Nephron progenitor cell (in vitro differentiated cells): ENCODE results near the gene GLIPR2.

Experiments
- DNase-seq: peaks from one replicate; pipeline ENCODE4 v3.0.0; 2021
- H3K27ac Mint-ChIP-seq: 2 replicates; pipeline ENCODE4 v1.8.0; 2021; ENCODE audit warnings: mild to moderate bottlenecking, moderate library complexity, mixed read lengths
- H3K27me3 Mint-ChIP-seq: 2 replicates; pipeline ENCODE4 v1.8.0; 2021; ENCODE audit warnings: mild to moderate bottlenecking, low read depth, mixed read lengths; ENCODE audit not compliant: poor library complexity
- H3K36me3 Mint-ChIP-seq: 2 replicates; pipeline ENCODE4 v1.8.0; 2021; ENCODE audit warnings: low read depth, mixed read lengths
- H3K4me1 Mint-ChIP-seq: 2 replicates; pipeline ENCODE4 v1.8.0; 2021; ENCODE audit warnings: mixed read lengths
- H3K4me3 Mint-ChIP-seq: 2 replicates; pipeline ENCODE4 v1.8.0; 2021; ENCODE audit warnings: mild to moderate bottlenecking, moderate library complexity, mixed read lengths
- H3K9me3 Mint-ChIP-seq: 2 replicates; pipeline ENCODE4 v1.8.0; 2021; ENCODE audit warnings: mild to moderate bottlenecking, moderate library complexity, mixed read lengths
- TF ChIP-seq, protein P1 (sequence below): fragments of 200-600 bp; sonication (generic); IDR thresholded peaks from 2 replicates; pipeline ENCODE4 v1.5.0; 2021; ENCODE audit warnings: antibody characterized with exemption

Gene GLIPR2

DNA sequence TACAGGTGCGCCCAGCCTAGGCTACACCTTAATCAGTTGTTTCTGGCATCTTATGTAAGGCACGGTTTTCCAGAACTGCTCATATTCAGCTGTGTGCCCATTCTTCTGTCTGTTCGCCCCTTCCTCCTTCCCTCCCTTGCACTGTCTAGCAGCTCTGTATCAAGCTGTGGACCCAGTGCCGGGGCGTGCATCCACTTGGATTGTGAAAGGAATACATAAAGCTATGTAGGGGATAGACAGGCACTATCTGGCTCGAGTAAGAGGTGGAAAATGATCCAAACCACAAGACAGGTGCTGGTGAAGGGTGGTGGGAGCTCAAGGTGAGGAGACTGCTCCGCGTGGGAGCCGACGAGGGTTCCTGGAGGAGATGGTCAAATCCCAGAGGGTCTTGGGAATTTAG, 2.0 kb downstream of the GLIPR2 start:
- no peaks in the 10 kb centered on the region for H3K9me3 Mint-ChIP-seq
- TF ChIP-seq, protein P1, sequence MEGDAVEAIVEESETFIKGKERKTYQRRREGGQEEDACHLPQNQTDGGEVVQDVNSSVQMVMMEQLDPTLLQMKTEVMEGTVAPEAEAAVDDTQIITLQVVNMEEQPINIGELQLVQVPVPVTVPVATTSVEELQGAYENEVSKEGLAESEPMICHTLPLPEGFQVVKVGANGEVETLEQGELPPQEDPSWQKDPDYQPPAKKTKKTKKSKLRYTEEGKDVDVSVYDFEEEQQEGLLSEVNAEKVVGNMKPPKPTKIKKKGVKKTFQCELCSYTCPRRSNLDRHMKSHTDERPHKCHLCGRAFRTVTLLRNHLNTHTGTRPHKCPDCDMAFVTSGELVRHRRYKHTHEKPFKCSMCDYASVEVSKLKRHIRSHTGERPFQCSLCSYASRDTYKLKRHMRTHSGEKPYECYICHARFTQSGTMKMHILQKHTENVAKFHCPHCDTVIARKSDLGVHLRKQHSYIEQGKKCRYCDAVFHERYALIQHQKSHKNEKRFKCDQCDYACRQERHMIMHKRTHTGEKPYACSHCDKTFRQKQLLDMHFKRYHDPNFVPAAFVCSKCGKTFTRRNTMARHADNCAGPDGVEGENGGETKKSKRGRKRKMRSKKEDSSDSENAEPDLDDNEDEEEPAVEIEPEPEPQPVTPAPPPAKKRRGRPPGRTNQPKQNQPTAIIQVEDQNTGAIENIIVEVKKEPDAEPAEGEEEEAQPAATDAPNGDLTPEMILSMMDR, result no peak
- H3K4me1 Mint-ChIP-seq, result peaks cover 64% of the 10 kb centered on the region
- no peak overlapping the region for H3K4me3 Mint-ChIP-seq
- DNase-seq, result no peak
- H3K36me3 Mint-ChIP-seq, result no peaks in the 10 kb centered on the region
- H3K27me3 Mint-ChIP-seq, result peaks cover 47% of the 10 kb centered on the region
- H3K27ac Mint-ChIP-seq, result no peak overlapping the region

DNA sequence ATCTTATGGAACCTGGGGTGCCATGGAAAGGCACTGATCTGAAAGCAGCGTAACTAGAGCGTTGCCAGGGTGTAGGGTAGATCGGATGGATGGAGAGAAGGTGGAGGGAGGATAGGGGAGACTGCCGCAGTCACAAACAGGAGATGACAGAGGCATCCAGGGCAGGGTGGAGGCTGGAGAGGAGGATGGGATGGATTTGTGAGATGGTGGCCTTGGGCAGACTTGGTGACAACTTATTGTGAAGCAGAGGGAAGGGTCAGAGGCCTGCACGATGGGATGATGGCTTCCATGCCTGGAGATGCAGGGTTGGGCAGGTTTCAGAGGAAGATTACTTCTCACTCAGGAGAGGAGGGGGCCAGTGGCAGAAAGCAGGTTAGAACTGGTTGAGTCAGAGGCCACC, 2.4 kb downstream of the GLIPR2 start:
- no peak for DNase-seq
- H3K27me3 Mint-ChIP-seq, result peaks cover 43% of the 10 kb centered on the region
- no peaks in the 10 kb centered on the region for H3K9me3 Mint-ChIP-seq
- H3K27ac Mint-ChIP-seq, result no peak overlapping the region
- TF ChIP-seq, protein P1, result no peak
- H3K4me1 Mint-ChIP-seq, result peaks cover 64% of the 10 kb centered on the region
- H3K4me3 Mint-ChIP-seq, result no peak overlapping the region
- H3K36me3 Mint-ChIP-seq, result no peaks in the 10 kb centered on the region

DNA sequence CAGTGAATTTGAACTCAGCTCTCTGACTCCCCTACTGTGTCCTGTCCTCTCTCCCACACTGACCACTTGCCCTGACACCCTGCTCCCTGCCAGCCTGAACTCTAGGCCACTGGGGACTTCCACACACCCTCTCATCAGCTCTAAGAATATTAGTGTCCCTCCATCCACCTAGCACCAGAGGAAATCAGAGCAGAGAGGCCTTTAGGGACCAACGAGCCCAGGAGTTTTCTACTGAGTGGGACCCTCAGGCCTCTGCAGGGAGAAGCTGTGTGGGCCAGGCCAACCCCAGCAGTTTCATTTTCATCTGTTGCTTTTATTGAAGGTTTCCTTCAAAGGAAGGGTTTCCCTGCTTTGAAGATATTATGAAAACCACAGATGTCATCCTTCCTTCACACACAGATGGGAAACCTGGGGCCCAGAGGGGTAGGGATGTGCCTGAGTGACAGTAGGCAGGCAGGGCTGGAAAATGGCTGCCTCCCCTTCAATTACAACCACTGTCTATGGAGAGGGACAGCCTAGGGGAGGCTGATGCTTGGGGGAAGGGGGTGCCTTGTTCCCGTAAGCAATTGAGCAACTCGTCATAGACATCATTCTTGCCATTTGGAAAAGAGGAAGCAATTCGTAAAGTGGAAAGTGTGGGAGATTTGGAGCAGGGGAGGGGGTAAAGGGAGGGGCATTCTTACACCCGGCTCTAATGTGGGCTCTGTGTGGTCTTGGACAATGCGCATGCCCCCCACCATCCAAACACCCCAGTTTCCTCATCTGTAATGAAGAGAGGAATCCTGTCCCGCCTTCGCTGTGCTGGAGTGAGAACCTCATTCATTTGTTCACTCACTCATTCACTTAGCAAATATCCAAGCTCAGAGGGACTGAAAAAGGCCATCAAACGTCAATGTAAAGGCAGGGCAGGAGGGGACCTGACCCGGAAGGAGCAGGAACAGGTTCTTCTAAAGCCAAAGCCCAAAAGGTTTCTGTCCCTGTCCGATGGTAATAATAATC, 3.9 kb downstream of the GLIPR2 start:
- H3K9me3 Mint-ChIP-seq, result peaks cover 3% of the 10 kb centered on the region
- peaks cover 59% of the 10 kb centered on the region for H3K4me1 Mint-ChIP-seq
- H3K27ac Mint-ChIP-seq, result no peak overlapping the region
- peaks cover 28% of the 10 kb centered on the region for H3K27me3 Mint-ChIP-seq
- DNase-seq, result no peak
- TF ChIP-seq, protein P1, result no peak
- H3K4me3 Mint-ChIP-seq, result no peak overlapping the region
- H3K36me3 Mint-ChIP-seq, result peaks cover 13% of the 10 kb centered on the region

DNA sequence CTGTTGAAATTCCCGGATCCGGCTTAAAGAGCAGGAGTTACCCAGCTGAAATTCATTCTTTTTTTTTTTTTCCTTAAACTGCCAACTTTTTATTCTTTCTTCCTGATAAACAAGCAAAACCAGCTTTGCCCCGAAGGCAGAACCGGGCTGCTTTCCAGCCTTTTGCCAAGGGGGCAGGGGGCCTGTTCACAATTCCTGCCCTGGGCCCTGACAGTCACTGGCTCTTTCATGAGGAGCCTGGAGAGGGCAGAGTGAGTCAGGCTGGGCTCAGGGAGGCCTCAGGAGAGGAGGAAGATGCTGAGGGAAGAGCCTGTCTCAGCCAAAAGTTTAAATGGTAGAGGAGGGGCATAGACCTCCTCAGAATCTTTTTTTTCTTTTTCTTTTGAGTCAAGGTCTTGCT, 4.8 kb downstream of the GLIPR2 start:
- H3K27ac Mint-ChIP-seq, result no peak overlapping the region
- peak; percentile 12 for DNase-seq

DNA sequence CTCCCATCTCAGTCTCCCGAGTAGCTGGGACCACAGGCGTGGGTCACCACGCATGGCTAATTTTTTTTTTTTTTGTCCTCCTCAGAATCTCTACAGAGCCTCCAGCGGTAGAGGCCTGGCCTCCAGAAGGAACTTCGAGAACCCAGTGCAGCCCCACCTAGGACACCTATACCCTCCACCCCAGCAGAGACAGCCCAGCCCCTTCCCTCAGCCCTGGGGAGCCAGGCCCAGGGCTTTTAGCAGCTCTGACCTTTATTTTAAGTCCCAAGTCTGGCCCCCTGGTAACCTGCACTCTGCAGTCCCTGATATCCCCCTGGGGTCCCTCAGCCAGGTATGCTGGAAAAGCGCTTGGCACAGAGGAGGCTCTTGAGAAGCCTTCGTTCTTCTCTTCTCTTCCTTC, 5.2 kb downstream of the GLIPR2 start:
- no peak overlapping the region for H3K27ac Mint-ChIP-seq
- no peak overlapping the region for H3K4me3 Mint-ChIP-seq
- peaks cover 24% of the 10 kb centered on the region for H3K36me3 Mint-ChIP-seq
- H3K9me3 Mint-ChIP-seq, result peaks cover 14% of the 10 kb centered on the region
- H3K27me3 Mint-ChIP-seq, result peaks cover 20% of the 10 kb centered on the region
- DNase-seq, result no peak
- TF ChIP-seq, protein P1, result no peak
- peaks cover 64% of the 10 kb centered on the region for H3K4me1 Mint-ChIP-seq

More for the DNA sequence above, 4.8 kb downstream of the GLIPR2 start:
- H3K36me3 Mint-ChIP-seq, result peaks cover 22% of the 10 kb centered on the region
- TF ChIP-seq, protein P1, result no peak
- H3K9me3 Mint-ChIP-seq, result peaks cover 12% of the 10 kb centered on the region
- H3K4me3 Mint-ChIP-seq, result no peak overlapping the region
- peaks cover 20% of the 10 kb centered on the region for H3K27me3 Mint-ChIP-seq
- H3K4me1 Mint-ChIP-seq, result peaks cover 61% of the 10 kb centered on the region
